Measurements from ENCODE around the gene STOX2.

- TF ChIP-seq CTCF (IDR thresholded peaks at IDR 0.05; ENCODE audit: low read depth, low read length) (no peak), EZH2phosphoT487 (IDR thresholded peaks at IDR 0.05; ENCODE audit: low read depth) (no peak)
Observed at GRCh38 chr4:183887351-183887750, 17.8 kb upstream of the STOX2 start.

All from OCI-LY3 (cell line).